ENCODE results near the gene FOXP1. TPM values are rescaled to one million over a fixed set of nuclear protein-coding genes. Genes with fewer than 3 reads are reported as not detected.

Gene FOXP1
- total and polyA plus RNA-seq, 2 donors (not counting 1 experiment from before 2014, with no cell fraction given), result 91.1 to 508 TPM

GRCh38 chr3:71303627-71304200, 279.8 kb downstream of the FOXP1 start:
- intact Hi-C loops (cut with micrococcal nuclease), result loop anchor here (2.0 to 10.0 kb wide), 5 partner anchors 209 to 749 kb away; partner anchors contain the start of gene FOXP1
- Mint-ChIP-seq H3K4me3 (peak overlapping the region; percentile 88), H3K4me1 (peaks cover 76% of the 10 kb centered on the region), H3K9me3 (ENCODE audit: insufficient read depth) (no peaks in the 10 kb centered on the region), H3K27ac (peak overlapping the region; percentile 60), H3K27me3 (no peaks in the 10 kb centered on the region)
- Histone ChIP-seq H3K79me2 (ENCODE audit: control insufficient read depth, insufficient read depth, low read length) (peaks cover 100% of the 10 kb centered on the region), H3K27ac (ENCODE audit: low read length in 2 of 2) (peak overlapping the region; percentile 70 to 84), H3K36me3 (replicated peaks in 1 of 2; ENCODE audit: control extremely low read depth in 1 of 2, control insufficient read depth in 1 of 2, extremely low read depth in 1 of 2, insufficient read depth in 2 of 2, low read length in 1 of 2) (peaks cover 0 to 11% of the 10 kb centered on the region in 2 experiments), H3K9me3 (ENCODE audit: control extremely low read depth in 1 of 3, control insufficient read depth in 2 of 3, insufficient read depth in 1 of 3, low read length in 2 of 3) (no peaks in the 10 kb centered on the region), H3K4me2 (replicated peaks; ENCODE audit: low read depth, low read length, poor library complexity, severe bottlenecking) (peak overlapping the region; percentile 73), H3K27me3 (replicated peaks in 1 of 4; ENCODE audit: control extremely low read depth in 1 of 4, control insufficient read depth in 3 of 4, insufficient read depth in 4 of 4, low read length in 3 of 4) (no peaks in the 10 kb centered on the region), H3K9ac (ENCODE audit: low read length) (peak overlapping the region; percentile 75), H2AFZ (ENCODE audit: insufficient read depth, low read depth, low read length, poor library complexity, severe bottlenecking) (no peak overlapping the region), H3K4me1 (ENCODE audit: control insufficient read depth in 2 of 2, insufficient read depth in 2 of 2, low read length in 2 of 2) (peaks cover 41 to 50% of the 10 kb centered on the region in 2 donors), H4K20me1 (ENCODE audit: control insufficient read depth, insufficient read depth, low read length, poor library complexity, severe bottlenecking) (peaks cover 7% of the 10 kb centered on the region), H3K4me3 (ENCODE audit: control extremely low read depth in 1 of 5, extremely low read depth in 1 of 5, insufficient read depth in 1 of 5, low read depth in 2 of 5, low read length in 4 of 5) (peak overlapping the region; percentile 50 to 85 (median 67))
- POLR2A ChIA-PET, result interaction anchor here (0.6 kb wide), 1 partner anchor 69 kb away, joined by 3 read pairs; no protein-coding TSS in a partner anchor
- no peak for TF ChIP-seq CTCF (IDR thresholded peaks at IDR 0.05)
- WGBS (ENCODE audit: insufficient coverage), result 16% methylated on average over 5 of the region's 6 CpGs
- DNase-seq, result no peak
- no peak for ATAC-seq (ENCODE audit: low read depth)
- CTCF ChIA-PET, result interaction anchor here (0.5 to 1.8 kb wide), 3 partner anchors 53 to 283 kb away, joined by 3 read pairs; no protein-coding TSS in a partner anchor

- ChIA-PET CTCF (interaction anchor here (0.6 to 2.0 kb wide), 3 partner anchors 9 to 80 kb away, joined by 3 to 7 read pairs (median 6); no protein-coding TSS in a partner anchor), POLR2A (no interaction called here)
- Histone ChIP-seq H3K27me3 (replicated peaks in 1 of 4; ENCODE audit: control extremely low read depth in 1 of 4, control insufficient read depth in 3 of 4, insufficient read depth in 4 of 4, low read length in 3 of 4) (no peaks in the 10 kb centered on the region), H3K4me2 (replicated peaks; ENCODE audit: low read depth, low read length, poor library complexity, severe bottlenecking) (peak overlapping the region; percentile 73), H3K4me1 (ENCODE audit: control insufficient read depth in 2 of 2, insufficient read depth in 2 of 2, low read length in 2 of 2) (peaks cover 41 to 50% of the 10 kb centered on the region in 2 donors), H3K9ac (ENCODE audit: low read length) (peak overlapping the region; percentile 75), H4K20me1 (ENCODE audit: control insufficient read depth, insufficient read depth, low read length, poor library complexity, severe bottlenecking) (peaks cover 7% of the 10 kb centered on the region), H3K79me2 (ENCODE audit: control insufficient read depth, insufficient read depth, low read length) (peaks cover 100% of the 10 kb centered on the region), H3K9me3 (ENCODE audit: control extremely low read depth in 1 of 3, control insufficient read depth in 2 of 3, insufficient read depth in 1 of 3, low read length in 2 of 3) (no peaks in the 10 kb centered on the region), H3K27ac (ENCODE audit: low read length in 2 of 2) (peak overlapping the region; percentile 70 to 84), H3K4me3 (ENCODE audit: control extremely low read depth in 1 of 5, extremely low read depth in 1 of 5, insufficient read depth in 1 of 5, low read depth in 2 of 5, low read length in 4 of 5) (peak overlapping the region in 4 of 5 experiments; percentile 13 to 70 (median 41)), H2AFZ (ENCODE audit: insufficient read depth, low read depth, low read length, poor library complexity, severe bottlenecking) (no peak overlapping the region), H3K36me3 (replicated peaks in 1 of 2; ENCODE audit: control extremely low read depth in 1 of 2, control insufficient read depth in 1 of 2, extremely low read depth in 1 of 2, insufficient read depth in 2 of 2, low read length in 1 of 2) (peaks cover 2 to 12% of the 10 kb centered on the region in 2 experiments)
- Mint-ChIP-seq H3K9me3 (ENCODE audit: insufficient read depth) (no peaks in the 10 kb centered on the region), H3K27ac (peak overlapping the region; percentile 81), H3K27me3 (no peaks in the 10 kb centered on the region), H3K4me3 (peak overlapping the region; percentile 60), H3K4me1 (peaks cover 72% of the 10 kb centered on the region)
- no peak for DNase-seq
- intact Hi-C loops (cut with micrococcal nuclease), result loop anchor here (5.0 to 10.0 kb wide), 3 partner anchors 240 to 748 kb away; no protein-coding TSS in a partner anchor
- ATAC-seq (ENCODE audit: low read depth), result no peak
- TF ChIP-seq EZH2 (IDR thresholded peaks at IDR 0.05; ENCODE audit: borderline replicate concordance, insufficient read depth, low read depth, low read length, poor library complexity, severe bottlenecking) (no peak), CTCF (IDR thresholded peaks at IDR 0.05) (no peak)
- no CpG with 5 or more reads among the region's 2 CpGs for WGBS (ENCODE audit: insufficient coverage)
Observed at GRCh38 chr3:71302604-71303003, 280.9 kb downstream of the FOXP1 start.

Measured in B cell (primary cell).